GM18909 (cell line): Measurements from ENCODE around the gene IFT52.
A peak's percentile ranks its signal among the peaks of the same experiment; 100 is the strongest.
"Not testable (repeated sequence)": the region's sequence is repeated elsewhere in the genome, so short reads cannot be mapped to it uniquely, and the experiment has no call there.

Experiments
- ATAC-seq: cut with Tn5 transposase; IDR thresholded peaks from one replicate; pipeline ENCODE4 v1.9.1; 2021; ENCODE audit warnings: mild to moderate bottlenecking; ENCODE audit not compliant: unreplicated experiment, poor library complexity

The IFT52 gene

GRCh38 chr20:43631598-43631997, 40.9 kb downstream of the IFT52 start:
- ATAC-seq: no peak

- no peak for ATAC-seq
Observed at GRCh38 chr20:43636429-43636828, 45.7 kb downstream of the IFT52 start.

GRCh38 chr20:43642548-43642947, 51.8 kb downstream of the IFT52 start:
- no peak for ATAC-seq

- ATAC-seq: no peak
Observed at GRCh38 chr20:43650997-43651525, 60.3 kb downstream of the IFT52 start.

GRCh38 chr20:43651650-43652184, 61.0 kb downstream of the IFT52 start:
- ATAC-seq: not testable (repeated sequence)

- ATAC-seq: no peak
Observed at GRCh38 chr20:43653966-43654365, 63.2 kb downstream of the IFT52 start.

- not testable (repeated sequence) for ATAC-seq
Observed at GRCh38 chr20:43655176-43655575, 64.4 kb downstream of the IFT52 start.

- no peak for ATAC-seq
Observed at GRCh38 chr20:43655937-43656336, 65.2 kb downstream of the IFT52 start.

GRCh38 chr20:43658069-43658722, 67.5 kb downstream of the IFT52 start:
- peak; percentile 12 for ATAC-seq

- ATAC-seq: no peak
Observed at GRCh38 chr20:43658723-43659419, 68.1 kb downstream of the IFT52 start.

- no peak for ATAC-seq
Observed at GRCh38 chr20:43662943-43663655, 72.4 kb downstream of the IFT52 start.

- no peak for ATAC-seq
Observed at GRCh38 chr20:43665466-43666176, 74.9 kb downstream of the IFT52 start.

GRCh38 chr20:43666376-43667328, 75.9 kb downstream of the IFT52 start, which contains the start of gene MYBL2:
MYBL2 (plus strand) TSS chr20:43667114; CDS start chr20:43667284, 170 bp downstream.
- ATAC-seq: peak; percentile 76

GRCh38 chr20:43667341-43668132, 76.8 kb downstream of the IFT52 start:
- ATAC-seq: peak; percentile 30

- no peak for ATAC-seq
Observed at GRCh38 chr20:43669332-43669731, 78.6 kb downstream of the IFT52 start.

GRCh38 chr20:43670423-43670822, 79.7 kb downstream of the IFT52 start:
- no peak for ATAC-seq

GRCh38 chr20:43676368-43676767, 85.6 kb downstream of the IFT52 start:
- ATAC-seq: no peak

- ATAC-seq: no peak
Observed at GRCh38 chr20:43680981-43681380, 90.2 kb downstream of the IFT52 start.
